ENCODE results near the gene CHRM1.

CHRM1 gene

DNA sequence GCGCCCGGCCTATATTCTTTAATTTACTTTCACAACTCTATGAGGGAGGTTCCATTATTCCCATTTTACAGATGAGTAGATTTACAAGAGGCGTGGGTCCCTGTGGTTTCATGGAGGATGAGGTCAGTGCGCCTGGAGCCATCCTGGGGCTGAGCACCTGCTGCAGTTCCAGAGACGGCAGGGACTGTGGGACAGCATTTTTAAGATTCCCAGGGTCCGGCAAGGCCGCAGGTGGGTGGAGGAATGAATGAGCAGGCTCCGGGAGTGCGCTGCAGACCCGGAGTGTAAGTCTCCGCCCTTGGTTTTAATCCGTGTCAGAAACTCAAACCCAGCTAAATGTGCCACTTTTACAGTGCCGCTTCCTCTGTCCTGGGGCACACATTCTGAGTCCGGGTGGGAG lies 4.1 kb upstream of the CHRM1 start:
- DNase-seq, result no peak

DNA sequence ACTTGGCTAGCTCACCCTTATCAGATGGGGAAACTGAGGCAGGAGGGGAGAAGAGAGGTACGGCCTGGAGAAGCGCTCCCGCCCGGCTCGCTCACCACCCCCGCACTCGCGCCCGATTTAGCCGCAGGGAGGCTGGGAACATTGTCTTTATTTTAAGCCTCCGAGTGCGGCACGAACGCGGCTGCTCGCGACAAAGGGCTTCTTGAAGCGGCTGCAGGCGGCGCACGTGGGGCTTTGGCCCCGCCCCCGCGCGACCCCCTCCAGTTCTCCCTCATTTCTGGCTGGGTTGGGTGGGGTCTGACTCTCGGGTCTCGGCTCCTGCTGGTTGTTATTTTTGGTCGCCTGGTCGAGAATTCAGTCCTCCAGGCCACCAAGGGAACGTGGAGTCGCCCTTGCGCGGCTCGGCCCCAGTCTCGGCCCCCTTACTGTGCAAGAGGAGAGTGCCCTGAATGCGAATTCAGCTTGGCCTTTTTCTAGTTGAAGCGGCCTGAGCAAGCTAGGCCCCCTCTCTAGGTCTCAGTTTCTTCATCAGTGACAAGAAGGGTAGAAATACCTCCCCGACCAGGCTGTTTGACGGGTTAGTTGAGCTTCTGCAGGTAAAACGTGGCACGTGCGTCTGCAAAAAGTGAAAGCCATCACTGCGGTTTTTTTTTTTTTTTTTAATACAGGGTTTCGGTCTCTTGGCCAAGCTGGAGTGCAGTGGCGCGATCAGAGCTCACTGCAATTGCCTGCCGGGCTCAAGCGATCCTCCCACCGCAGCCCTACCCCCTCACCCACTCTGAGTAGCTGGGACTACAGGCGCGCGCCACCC lies 2.6 kb upstream of the CHRM1 start:
- peak; percentile 48 for DNase-seq

DNA sequence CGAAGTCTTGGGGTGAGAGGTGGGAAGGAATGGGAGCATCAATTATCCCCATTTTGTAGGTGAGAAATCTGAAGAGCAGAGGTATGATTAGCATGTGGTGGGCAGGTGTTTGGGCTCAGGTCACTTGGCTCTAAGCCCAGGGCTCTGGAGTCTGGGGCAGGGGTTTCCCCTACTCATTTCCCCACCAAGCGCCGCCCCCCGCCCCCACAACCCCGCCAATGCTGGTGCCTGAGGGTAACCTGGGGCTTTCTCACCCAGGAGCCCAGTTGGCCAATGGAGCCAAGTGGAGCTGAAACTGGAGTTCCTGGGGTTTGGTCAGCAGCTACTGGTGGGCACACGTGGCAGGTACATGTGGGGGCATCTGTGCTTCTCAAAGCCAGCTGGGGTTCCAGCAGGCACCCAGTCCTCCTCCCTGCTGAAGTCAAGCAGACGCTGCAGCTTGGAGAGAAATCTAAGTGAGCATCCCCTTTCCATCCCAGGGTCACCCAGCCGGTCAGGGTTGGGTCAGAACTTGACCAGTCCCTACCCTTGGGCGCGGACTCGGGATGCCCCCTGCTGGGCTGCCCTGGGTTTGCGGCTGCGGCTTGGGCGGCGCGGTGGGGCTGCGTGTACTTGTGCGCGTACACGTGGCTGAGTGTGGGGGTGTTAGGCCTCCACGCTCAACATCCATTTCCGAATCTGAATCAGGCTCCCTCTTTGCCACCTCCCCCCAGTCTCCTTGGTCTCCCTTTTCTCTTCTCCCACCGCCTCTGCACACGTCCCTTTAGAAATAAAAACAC lies 1.7 kb upstream of the CHRM1 start:
- no peak for DNase-seq

DNA sequence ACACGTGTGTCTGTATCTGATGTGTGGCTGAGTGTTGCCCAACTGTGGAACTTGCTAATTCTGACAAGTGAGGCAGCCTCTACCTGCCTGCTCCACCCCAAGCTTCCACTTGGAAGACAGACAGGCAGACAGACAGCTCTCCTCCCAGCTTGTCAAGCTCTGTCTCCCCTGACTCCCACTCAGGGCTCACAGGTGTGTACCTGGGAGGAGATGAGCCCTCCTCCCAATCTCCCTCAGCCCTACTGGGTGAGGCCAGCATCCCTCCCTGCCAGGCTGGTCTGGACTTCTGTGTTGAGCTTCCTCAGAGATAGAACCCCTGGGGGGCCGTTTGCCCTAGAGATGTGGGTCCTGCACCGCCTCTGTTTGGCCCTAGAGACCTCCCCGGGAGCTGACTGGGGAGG lies 1.0 kb upstream of the CHRM1 start:
- DNase-seq, result no peak

DNA sequence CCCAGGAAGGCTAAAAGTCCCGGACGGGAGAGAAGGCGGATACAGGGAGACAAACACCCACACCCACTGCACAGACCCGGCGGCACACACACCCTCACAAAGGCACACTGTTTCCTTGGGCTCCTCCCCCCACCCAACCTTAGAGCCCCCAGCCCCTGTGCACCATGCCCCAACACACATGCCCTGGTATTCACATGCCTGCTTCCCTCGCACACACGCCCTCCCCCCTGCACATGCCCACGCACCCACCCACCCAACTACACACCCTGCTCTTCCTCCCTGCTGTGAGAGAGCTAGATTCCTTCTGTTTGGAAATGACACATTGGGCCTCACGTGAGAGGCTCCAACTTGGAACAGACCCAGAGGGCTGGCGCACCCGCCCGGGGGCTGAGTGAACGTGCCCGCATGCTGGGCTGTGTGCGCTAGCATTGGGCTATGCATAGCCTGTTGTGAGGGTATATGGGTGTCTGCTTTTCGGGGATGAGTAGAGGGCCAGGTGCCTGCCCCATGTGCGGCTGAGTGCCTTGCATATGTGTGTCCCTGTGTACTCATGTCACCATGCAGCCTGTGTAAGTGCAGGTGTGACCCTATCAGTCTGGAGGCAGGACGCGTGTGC lies 518 bp upstream of the CHRM1 start:
- DNase-seq, result no peak

DNA sequence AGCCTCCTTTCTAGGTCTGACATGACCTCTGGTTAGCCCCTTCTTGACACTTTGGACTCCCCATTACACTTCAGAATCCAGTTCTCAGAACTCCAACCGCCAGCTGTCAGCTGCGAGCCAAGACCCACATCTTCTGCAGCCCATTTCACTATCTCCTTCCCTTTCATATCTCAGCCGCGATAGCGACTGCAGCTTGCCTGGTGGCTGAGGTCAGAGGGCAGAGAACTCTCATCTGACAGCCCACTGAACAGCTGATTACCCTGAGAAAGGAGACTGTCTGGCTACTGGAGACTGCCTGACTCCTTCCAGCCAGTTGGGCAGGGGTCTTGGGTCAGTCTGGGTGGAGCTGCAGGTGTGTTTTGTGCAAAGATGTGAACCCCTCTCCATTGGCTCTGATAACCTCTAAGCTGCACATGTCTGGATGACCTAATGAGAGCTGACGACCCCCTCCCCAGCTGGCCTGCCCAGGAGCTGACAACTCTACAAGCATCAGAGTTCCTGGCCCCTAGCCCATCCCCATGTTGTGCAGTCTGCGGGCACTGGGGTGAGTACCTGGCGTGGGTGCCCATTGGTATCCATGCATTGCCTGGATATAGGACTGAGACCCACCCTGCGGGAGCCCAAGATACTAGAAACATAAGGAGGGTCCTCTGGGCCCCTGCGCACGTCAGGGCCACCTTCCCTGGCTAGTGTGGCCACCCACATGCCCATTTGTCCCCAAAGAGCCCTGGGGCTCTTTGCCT lies 1.1 kb downstream of the CHRM1 start:
- DNase-seq, result no peak

DNA sequence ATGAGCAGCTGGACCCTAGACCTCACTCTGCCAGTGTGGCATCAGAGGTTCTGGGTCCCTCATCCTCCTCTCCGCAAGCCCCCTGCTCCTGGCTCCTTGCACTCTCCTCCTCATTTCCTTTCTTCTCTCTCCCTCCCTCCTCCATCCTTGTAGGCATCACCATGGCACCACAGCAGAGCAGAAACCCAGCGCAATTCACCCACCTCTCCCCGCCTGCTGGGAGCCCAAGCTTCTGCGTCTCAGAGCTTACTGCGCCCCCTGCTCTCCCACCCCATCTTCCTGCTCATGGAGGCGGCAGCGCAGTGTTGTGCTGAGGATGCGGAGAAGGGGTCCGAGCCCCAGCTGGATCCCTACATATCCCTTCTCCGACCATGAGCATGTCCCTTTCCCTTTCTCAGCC lies 1.7 kb downstream of the CHRM1 start:
- no peak for DNase-seq

DNA sequence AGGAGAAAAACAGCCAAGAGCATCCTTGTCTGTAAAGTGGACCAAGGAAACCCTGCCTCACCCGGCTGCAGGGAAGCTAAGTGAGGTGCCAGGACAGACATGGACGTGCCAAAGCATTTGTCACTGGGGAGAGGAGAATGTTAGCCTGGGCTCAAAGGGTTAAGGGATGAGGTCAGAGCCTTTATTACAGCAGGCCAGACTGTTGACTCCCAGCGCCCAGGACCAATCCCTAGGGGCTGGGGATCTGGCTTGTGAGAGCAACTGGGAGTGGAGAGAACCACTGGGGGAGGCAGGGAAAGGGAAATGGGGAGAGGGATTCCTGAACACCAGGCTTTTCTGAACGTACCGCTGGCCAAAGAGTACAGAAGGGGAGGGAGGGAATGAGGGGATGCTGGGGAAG lies 2.6 kb downstream of the CHRM1 start:
- no peak for DNase-seq

DNA sequence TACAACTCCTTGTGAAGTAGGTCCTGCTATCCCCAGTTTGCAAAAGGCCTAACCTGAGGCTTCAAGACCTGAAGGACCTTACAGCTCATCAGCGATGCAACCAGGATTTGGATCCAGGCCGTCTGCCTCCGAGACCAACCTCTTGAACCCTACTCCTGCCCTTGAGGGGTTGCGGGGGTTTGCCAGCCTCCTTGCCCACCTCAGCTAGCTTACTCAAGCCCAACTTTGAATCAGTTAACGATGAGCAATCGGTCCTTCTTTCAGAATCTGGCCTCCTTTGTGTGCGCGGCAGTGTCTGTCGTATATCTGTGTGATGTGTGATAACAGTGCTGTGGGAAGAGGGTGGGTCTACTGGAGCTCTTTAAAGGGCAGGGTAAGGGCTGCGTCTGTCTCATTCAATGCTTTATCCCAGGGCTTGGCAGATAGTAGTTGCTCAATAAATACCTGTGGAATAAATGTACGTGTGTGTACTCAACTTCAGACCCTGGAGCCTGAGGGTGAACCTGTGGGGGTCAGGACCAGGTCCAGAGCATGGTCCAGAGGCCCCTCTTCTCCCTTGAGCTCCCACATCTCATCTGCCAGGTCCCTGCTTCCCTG lies 3.2 kb downstream of the CHRM1 start:
- no peak for DNase-seq

DNA sequence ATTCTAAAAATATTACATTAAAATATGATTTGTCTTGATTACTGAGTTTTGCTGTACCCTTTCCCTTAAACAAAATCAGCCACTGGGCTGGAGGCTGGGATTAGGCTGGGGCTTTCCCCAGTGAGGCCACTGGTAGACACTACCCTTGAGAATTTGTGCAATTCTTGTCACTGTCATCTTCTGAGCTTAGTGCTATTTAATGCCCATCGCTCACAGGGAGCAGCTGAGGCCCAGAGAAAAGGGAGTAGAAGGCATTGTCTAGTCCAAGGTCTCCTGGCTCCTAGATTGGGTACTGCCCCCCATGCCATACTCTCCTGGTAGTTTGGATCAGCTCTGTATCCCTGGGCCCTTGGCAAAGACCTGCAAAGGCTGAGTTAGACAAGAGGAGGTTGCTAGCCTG lies 6.7 kb downstream of the CHRM1 start:
- no peak for DNase-seq

DNA sequence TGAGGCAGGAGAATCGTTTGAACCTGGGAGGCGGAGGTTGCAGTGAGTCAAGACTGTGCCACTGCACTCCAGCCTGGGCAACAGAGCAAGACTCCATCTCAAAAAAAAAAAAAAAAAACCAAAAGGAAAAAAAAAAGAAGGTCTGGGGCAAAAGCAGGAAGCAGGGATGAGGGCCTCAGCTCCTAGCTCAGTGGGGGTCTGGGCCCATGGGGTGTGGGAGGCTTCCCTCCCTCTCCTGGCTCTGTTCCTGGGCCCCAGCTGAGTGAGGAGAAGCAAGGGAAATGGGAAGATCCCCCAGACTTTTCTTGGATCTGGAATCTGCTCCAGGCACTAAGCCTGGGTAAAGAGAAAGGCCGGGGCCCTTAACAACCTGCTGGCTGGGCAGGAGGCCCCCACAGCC lies 8.9 kb downstream of the CHRM1 start:
- no peak for DNase-seq

DNA sequence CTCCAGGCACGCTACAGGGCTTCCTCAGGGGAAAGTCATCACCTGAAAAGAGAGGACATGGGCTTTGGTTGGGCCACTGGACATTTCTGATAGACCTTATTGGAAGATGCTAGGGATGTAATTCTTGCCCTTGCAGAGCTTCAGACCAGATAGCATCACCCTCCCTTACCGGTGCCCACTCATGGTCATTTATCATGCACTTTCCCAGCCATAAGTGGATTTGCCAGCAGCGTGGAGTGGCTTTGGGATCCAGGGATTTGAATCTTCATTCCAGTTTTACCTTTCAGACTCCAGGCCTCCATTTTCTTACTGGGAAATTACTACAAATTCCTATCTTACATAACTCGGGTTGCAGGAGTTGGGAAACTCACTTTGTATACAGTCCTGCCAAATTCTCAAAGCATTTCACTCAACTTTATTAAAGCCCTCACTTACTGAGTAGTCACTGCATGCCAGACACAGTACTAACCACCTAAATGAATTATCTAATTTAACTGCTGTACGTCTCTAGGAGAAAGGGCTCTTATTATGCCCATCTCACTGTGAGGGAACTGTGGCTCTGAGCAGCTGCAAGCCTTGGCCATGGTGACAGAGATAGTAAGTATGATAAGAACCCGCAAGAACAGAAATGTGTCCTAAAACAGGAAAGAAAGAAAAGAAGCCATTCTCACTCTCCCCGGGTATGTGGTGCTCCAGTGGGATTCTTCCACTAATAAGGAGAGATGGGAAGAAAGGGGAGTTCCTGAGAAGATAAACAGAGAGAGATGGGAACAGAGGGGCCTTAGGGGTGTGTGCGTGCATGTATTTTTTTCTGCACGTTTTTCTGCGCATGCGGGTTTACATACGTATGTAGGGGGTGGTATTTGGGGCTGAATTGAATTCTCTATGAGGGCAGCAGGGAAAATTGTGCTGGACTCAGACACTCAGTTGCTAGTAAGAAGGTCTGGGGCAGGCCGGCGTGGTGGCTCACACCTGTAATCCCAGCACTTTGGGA lies 9.7 kb downstream of the CHRM1 start:
- DNase-seq, result no peak

DNA sequence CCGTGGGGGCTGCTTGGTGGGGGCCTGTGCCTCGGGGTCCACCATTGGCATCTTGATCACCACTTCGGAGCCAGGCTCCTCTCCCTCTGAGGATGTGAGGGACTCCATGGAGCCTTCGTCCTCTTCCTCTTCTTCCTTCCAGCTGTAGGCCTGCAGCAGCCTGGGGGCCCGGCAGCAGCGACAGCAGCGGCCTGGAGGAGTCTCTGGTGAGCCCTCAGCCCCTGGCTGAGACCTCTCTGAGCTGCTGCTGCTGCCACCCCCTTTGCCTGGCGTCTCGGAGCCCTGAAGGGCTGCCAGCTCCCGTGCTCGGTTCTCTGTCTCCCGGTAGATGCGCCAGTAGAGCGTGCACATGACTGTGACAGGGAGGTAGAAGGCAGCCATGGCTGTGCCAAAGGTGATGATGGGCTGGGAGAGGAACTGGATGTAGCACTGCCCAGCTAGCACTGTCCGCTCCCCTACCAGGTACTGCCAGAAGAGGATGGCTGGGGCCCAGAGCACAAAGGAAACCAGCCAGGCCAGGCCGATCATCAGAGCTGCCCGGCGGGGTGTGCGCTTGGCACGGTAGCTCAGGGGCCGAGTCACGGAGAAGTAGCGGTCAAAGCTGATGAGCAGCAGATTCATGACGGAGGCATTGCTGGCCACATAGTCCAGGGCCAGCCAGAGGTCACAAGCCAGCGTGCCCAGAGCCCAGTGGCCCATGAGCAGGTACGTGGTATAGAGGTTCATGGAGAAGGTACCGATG lies 10.9 kb downstream of the CHRM1 start:
- no peak for DNase-seq

DNA sequence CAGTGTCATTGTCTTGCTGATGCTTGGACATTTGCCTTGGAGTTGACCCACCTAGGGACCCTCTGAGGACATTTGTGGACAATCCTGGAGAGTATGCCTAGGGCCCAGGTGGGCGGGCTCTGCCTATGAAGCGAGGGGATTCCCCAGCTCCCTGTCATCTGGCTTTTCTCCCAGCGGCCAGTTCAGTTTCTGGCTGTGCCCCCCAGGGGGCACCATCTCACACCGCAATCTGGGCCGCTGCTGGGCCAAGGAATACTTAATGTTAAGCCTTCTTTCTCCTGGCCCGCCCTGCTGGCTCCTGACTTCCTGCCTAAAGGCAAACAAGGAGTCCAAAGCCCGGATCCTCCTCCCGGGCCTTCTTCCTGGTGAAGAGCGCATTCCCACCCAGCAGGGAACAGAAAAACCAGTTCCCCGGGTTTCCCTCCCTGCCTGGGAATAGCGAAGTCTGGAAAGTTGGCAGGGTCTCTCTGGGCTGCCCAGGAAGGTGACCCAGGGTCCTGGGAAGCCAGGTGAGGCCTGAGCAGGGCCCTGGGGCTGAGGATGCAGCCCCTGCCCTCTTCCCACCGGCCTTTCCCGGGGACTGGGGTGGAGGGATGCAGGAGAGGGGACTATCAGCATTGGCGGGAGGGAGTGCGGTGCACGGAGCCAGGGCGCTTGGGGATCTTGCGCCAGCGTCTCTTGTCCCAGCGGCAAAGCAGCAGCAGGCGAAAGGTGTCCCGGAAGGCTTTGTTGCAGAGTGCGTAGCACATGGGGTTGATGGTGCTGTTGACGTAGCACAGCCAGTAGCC lies 11.9 kb downstream of the CHRM1 start:
- peak; percentile 73 for DNase-seq

DNA sequence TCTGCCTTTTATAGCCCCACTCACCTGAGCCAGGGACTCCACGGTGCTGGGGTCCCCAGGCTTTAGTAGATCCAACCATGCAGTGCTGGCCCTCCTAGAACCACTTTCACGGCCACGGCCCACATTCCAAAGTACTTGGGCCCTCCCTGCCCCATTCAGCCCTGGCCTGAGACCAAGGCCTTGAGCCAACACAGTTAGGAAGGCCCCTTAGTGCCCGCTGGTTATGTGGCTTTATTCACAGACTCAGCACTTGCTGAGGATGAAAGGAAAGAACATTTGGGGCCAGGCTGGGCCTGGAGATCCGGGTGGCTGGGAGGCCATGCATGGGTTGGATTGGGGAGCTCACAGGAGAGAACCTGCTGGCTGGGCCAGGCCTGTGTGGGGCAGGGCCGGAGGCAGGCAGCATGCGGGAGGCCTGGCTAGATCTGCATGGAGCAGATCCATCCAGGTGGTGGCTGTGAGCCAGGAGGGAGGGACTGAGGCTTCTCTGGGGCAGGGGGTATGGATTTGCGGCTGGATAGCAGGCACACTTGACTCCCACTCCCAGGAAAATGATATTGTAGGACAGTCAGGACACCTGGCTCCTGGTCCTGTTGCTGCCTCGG lies 12.6 kb downstream of the CHRM1 start:
- no peak for DNase-seq

DNA sequence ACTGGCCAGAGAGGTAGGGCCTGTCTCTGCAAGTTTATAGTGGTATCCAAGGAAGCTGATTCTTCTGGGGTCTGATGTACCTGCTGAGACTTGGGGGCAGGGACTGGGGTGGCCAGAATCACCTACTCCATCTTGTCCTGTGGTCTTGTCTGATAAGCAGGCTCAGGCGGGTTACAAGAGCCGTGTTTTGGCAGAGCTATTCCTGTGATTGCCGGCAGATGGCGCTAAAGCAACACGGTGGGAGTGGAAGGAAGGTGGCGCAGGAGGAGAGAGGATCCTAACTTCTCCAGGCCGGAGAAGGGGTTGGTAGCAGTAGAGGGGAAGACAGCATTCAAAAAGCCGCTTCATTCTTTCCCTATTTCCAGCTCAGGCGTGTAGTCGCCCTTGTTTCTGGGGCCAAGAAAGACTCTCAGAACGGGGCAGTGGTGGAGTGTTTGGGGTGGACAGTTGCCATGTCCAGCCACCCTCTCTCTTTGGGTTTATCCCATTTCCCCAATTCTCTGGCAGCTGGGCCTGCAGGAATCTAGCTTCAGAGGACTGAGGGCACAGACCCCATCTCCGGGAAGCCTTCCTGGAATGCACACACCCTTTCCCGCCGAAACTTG lies 15.1 kb downstream of the CHRM1 start:
- DNase-seq, result peak; percentile 85

DNA sequence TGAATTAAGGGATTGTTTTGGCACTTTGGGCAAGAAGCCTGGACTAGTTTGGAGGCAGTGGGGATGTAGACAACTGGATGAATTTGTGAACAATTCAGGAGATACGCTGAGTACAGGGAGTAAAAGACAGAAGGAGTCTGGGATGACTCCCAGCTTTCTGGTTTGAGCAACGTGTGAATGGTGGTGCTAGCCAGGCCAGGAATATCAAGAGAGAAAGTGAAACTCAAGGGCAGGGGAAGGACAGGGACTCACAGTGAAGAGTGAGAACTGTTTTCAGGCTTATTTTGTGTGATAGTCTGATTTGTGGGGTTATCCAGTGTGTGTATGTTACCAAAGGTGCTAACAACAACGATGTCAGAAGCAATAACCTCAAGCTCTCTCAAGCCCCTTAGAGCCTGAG lies 15.9 kb downstream of the CHRM1 start:
- DNase-seq, result no peak

DNA sequence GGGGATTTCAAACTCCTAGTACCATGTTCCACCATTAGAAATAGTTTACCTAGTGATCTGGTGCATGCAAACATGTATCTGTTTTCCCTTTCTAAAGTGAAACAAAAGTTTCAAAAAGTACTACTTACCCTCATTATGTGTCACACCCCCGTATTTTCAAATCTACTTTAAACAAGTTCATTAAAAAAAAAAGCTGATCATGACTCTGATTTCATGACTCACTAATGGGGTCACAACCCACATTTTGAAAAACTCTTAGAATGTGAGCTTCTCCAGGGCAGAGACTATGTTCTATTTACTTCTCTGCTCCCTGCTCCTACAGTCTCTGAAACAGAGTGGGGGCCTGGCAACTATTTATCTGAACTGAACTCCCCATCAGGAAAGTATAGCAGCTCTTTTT lies 18.2 kb downstream of the CHRM1 start:
- DNase-seq, result no peak

DNA sequence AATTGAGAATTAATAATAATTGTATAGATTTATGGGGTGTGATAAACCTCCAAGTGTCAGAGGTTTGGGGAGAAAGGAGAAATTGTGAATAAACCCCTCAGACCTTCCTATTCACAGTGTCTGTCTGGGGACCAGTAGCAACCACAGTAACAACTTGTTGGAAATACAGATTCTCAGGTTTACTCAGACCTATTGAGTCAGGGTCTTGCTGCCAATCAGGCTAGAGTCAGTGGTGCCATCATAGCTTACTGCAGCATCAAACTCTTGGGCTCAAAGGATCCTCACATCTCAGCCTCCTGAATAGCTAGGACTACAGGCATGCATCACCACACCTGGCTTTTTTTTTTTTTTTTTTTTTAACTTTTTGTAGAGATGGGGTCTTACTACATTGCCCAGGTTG lies 23.1 kb downstream of the CHRM1 start:
- no peak for DNase-seq
